Amniotic epithelial cell (primary cell): ENCODE measurements around the gene ZSWIM5.
A peak's percentile ranks its signal among the peaks of the same experiment; 100 is the strongest.
"Not testable (repeated sequence)": the region's sequence is repeated elsewhere in the genome, so short reads cannot be mapped to it uniquely, and the experiment has no call there.

Experiments
- DNase-seq: peaks from one replicate; pipeline ENCODE4 v3.0.0-alpha.2; 2010; ENCODE audit warnings: low read depth

ZSWIM5 gene

GRCh38 chr1:45141247-45142003 is 65.0 kb downstream of the ZSWIM5 start:
- no peak for DNase-seq

- no peak for DNase-seq
Observed at GRCh38 chr1:45136984-45137383, 69.4 kb downstream of the ZSWIM5 start.

- DNase-seq = no peak
Observed at GRCh38 chr1:45135316-45135715, 71.1 kb downstream of the ZSWIM5 start.

GRCh38 chr1:45134461-45134873 is 71.9 kb downstream of the ZSWIM5 start:
- DNase-seq = no peak

- DNase-seq = not testable (repeated sequence)
Observed at GRCh38 chr1:45132719-45133118, 73.7 kb downstream of the ZSWIM5 start.

GRCh38 chr1:45123358-45123757 is 83.0 kb downstream of the ZSWIM5 start:
- DNase-seq = no peak

- no peak for DNase-seq
Observed at GRCh38 chr1:45122724-45123123, 83.7 kb downstream of the ZSWIM5 start.

GRCh38 chr1:45117766-45118165 is 88.6 kb downstream of the ZSWIM5 start:
- no peak for DNase-seq

- no peak for DNase-seq
Observed at GRCh38 chr1:45116820-45117219, 89.6 kb downstream of the ZSWIM5 start.

- DNase-seq = no peak
Observed at GRCh38 chr1:45116340-45116739, 90.1 kb downstream of the ZSWIM5 start.

GRCh38 chr1:45115198-45115597 is 91.2 kb downstream of the ZSWIM5 start:
- DNase-seq = not testable (repeated sequence)

- DNase-seq = no peak
Observed at GRCh38 chr1:45112661-45113060, 93.7 kb downstream of the ZSWIM5 start.

GRCh38 chr1:45111239-45111638 is 95.2 kb downstream of the ZSWIM5 start:
- no peak for DNase-seq

GRCh38 chr1:45107782-45108181 is 98.6 kb downstream of the ZSWIM5 start:
- no peak for DNase-seq

- DNase-seq = not testable (repeated sequence)
Observed at GRCh38 chr1:45106864-45107263, 99.5 kb downstream of the ZSWIM5 start.

- DNase-seq = not testable (repeated sequence)
Observed at GRCh38 chr1:45106156-45106545, 100.3 kb downstream of the ZSWIM5 start.

- DNase-seq = not testable (repeated sequence)
Observed at GRCh38 chr1:45105486-45106155, 100.8 kb downstream of the ZSWIM5 start.

GRCh38 chr1:45103534-45103933 is 102.9 kb downstream of the ZSWIM5 start:
- DNase-seq = no peak

- no peak for DNase-seq
Observed at GRCh38 chr1:45101947-45102346, 104.5 kb downstream of the ZSWIM5 start.

GRCh38 chr1:45101528-45101927 is 104.9 kb downstream of the ZSWIM5 start:
- not testable (repeated sequence) for DNase-seq

- peak; percentile 3 for DNase-seq
Observed at GRCh38 chr1:45097944-45098343, 108.5 kb downstream of the ZSWIM5 start.

- DNase-seq = no peak
Observed at GRCh38 chr1:45097079-45097478, 109.3 kb downstream of the ZSWIM5 start.

- DNase-seq = no peak
Observed at GRCh38 chr1:45095450-45095849, 111.0 kb downstream of the ZSWIM5 start.

GRCh38 chr1:45094371-45094770 is 112.0 kb downstream of the ZSWIM5 start:
- DNase-seq = not testable (repeated sequence)
